ENCODE data around the gene APOBEC3A. TPM values are rescaled to one million over a fixed set of nuclear protein-coding genes. Genes with fewer than 3 reads are reported as not detected.

APOBEC3A gene
- total and polyA plus RNA-seq, 9 donors: 0.10 to 1.2 (median 0.64) TPM; not detected in 4

- Histone ChIP-seq H3K4me3 (no peak overlapping the region), H3K4me1 (ENCODE audit: insufficient read depth) (peaks cover 7% of the 10 kb centered on the region), H3K36me3 (no peaks in the 10 kb centered on the region), H3K27ac (no peak overlapping the region), H3K27me3 (no peaks in the 10 kb centered on the region), H3K9me3 (no peaks in the 10 kb centered on the region)
- DNase-seq: no peak
- intact Hi-C loops (cut with DNase I): loop anchor here in 2 of 4 donors (2.0 to 5.0 kb wide), 2 partner anchors 55 to 58 kb away; no protein-coding TSS in a partner anchor
- TF ChIP-seq POLR2A (IDR thresholded peaks at IDR 0.05): no peak
- no peak for TF ChIP-seq EP300 (IDR thresholded peaks at IDR 0.05)
- TF ChIP-seq CTCF (IDR thresholded peaks at IDR 0.05): no peak
- 88 to 90% (median 89%) methylated on average over 7 of the region's 7 CpGs for WGBS, 3 donors
Observed at GRCh38 chr22:38925571-38926041, 31.8 kb upstream of the APOBEC3A start.

GRCh38 chr22:38927033-38927781 is 30.2 kb upstream of the APOBEC3A start:
- Histone ChIP-seq H3K36me3 (no peaks in the 10 kb centered on the region), H3K4me1 (ENCODE audit: insufficient read depth) (peaks cover 7% of the 10 kb centered on the region), H3K4me3 (peak overlapping the region; percentile 32), H3K27me3 (no peaks in the 10 kb centered on the region), H3K9me3 (no peaks in the 10 kb centered on the region), H3K27ac (peak overlapping the region in 1 of 2 donors; percentile 10)
- intact Hi-C loops (cut with DNase I): loop anchor here in 2 of 4 donors (2.0 to 5.0 kb wide), 2 partner anchors 56 to 60 kb away; no protein-coding TSS in a partner anchor
- WGBS, 3 donors: 9 to 19% (median 13%) methylated on average over 28 to 39 of the region's 39 CpGs
- peak; percentile 66 to 76 (median 71) for DNase-seq
- peak in 2 of 3 donors; percentile 29 to 30 for TF ChIP-seq CTCF (IDR thresholded peaks at IDR 0.05)
- no peak for TF ChIP-seq EP300 (IDR thresholded peaks at IDR 0.05)

DNA sequence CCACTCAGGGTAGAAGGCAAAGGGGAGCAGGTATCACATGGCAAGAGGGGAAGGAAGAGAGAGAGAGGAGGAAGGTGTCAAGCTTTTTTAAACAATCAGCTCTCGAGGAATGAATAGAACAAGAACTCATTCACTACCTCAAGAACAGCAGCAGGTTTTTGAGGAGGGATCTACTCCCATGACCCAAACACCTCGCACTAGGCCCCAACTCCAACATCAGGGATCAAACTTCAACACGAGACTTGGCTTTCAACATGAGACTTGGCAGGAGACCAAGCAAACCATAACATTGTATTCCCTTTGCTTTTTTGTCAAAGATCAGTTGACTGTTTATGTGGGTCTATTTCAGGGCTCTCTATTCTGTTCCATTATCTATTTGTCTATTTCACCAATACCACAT is 26.9 kb upstream of the APOBEC3A start:
- H3K36me3 ChIP-seq: no peaks in the 10 kb centered on the region
- no peaks in the 10 kb centered on the region for H3K9me3 ChIP-seq
- no peaks in the 10 kb centered on the region for H3K27me3 ChIP-seq
- TF ChIP-seq POLR2A (IDR thresholded peaks at IDR 0.05) (no peak), EP300 (IDR thresholded peaks at IDR 0.05) (no peak), CTCF (IDR thresholded peaks at IDR 0.05) (no peak)
- H3K4me1 ChIP-seq (ENCODE audit: insufficient read depth): peaks cover 3% of the 10 kb centered on the region
- intact Hi-C loops (cut with DNase I): no loop called here
- WGBS, 3 donors: 58 to 69% (median 65%) methylated on average over 3 of the region's 3 CpGs
- DNase-seq: no peak
- no peak overlapping the region for H3K27ac ChIP-seq
- no peak overlapping the region for H3K4me3 ChIP-seq

DNA sequence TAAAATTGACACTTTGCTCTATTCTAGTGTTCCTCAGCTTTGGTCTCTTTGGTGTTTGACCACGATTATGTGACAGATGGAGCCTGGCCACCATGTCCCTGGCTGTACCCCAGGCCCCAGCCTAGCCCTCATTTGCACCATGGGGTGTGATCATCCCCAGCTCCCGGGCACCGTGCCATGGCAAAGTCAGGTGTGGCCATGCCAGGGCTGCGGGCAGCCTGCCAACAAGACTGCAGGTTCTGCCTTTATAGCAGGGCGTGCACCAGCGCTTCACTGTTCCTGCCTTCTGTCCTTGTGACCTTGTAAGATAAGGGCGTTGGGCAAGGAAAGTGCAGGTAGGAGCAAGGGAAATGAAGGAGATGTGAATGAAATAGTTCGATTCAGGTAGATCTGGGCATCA is 22.4 kb upstream of the APOBEC3A start:
- Histone ChIP-seq H3K9me3 (no peaks in the 10 kb centered on the region), H3K27me3 (no peaks in the 10 kb centered on the region), H3K4me3 (no peak overlapping the region), H3K27ac (no peak overlapping the region), H3K4me1 (ENCODE audit: insufficient read depth) (no peaks in the 10 kb centered on the region), H3K36me3 (no peaks in the 10 kb centered on the region)
- WGBS, 3 donors: 69 to 83% (median 73%) methylated on average over 8 of the region's 8 CpGs
- intact Hi-C loops (cut with DNase I): loop anchor here in 1 of 4 donors (5.0 kb wide), 1 partner anchor 53 kb away; no protein-coding TSS in a partner anchor
- peak in 1 of 5 donors; percentile 46 for DNase-seq
- TF ChIP-seq EP300 (IDR thresholded peaks at IDR 0.05) (no peak), CTCF (IDR thresholded peaks at IDR 0.05) (no peak), POLR2A (IDR thresholded peaks at IDR 0.05) (no peak)
